HG03039 (cell line): ENCODE results near the gene PLA2G2D.

ENCODE experiments used
- ATAC-seq: cut with Tn5 transposase; IDR thresholded peaks from one replicate; pipeline ENCODE4 v1.9.1; 2021; ENCODE audit warnings: mild to moderate bottlenecking, moderate library complexity; ENCODE audit not compliant: unreplicated experiment

PLA2G2D gene

GRCh38 chr1:20071416-20071815 lies 47.9 kb downstream of the PLA2G2D start:
- no peak for ATAC-seq

GRCh38 chr1:20070357-20070756 lies 49.0 kb downstream of the PLA2G2D start:
- ATAC-seq: no peak

GRCh38 chr1:20069874-20070273 lies 49.5 kb downstream of the PLA2G2D start, which contains the start of gene PLA2G5:
PLA2G5 (plus strand) TSS chr1:20070194; CDS start chr1:20084831, 14,637 bp downstream.
- no peak for ATAC-seq

- ATAC-seq: no peak
These were observed 50.6 kb downstream of the PLA2G2D start for GRCh38 chr1:20068722-20069121.

GRCh38 chr1:20063861-20064292 lies 55.5 kb downstream of the PLA2G2D start:
- ATAC-seq: no peak
